ENCODE measurements around the gene PTPRD.

- no peak for TF ChIP-seq CTCF (IDR thresholded peaks at IDR 0.05)
- TF ChIP-seq POLR2A (IDR thresholded peaks at IDR 0.05), result no peak
Measured at GRCh38 chr9:9670454-9670853, 942.3 kb downstream of the PTPRD start.

All from thyroid gland (tissue), 4 donors.